GM12878 (cell line): ENCODE results near the gene DNAJB14. TPM values are rescaled to one million over a fixed set of nuclear protein-coding genes. Genes with fewer than 3 reads are reported as not detected.
A peak's percentile ranks its signal among the peaks of the same experiment; 100 is the strongest.

ENCODE experiments used
- HCFC1 ChIP-seq: fragments of 150-350 bp; IDR thresholded peaks from 2 replicates; pipeline ENCODE4 v1.6.1; 2014; ENCODE audit warnings: low read length
- MEF2A ChIP-seq: IDR thresholded peaks from 2 replicates; pipeline ENCODE4 v1.6.1; 2011; ENCODE audit warnings: low read depth, mild to moderate bottlenecking, low read length, moderate library complexity; ENCODE audit not compliant: insufficient read depth
- MYB ChIP-seq: fragments of 150-350 bp; IDR thresholded peaks from 2 replicates; pipeline ENCODE4 v1.6.1; 2014; ENCODE audit warnings: mild to moderate bottlenecking, low read depth, low read length, borderline replicate concordance
- NBN ChIP-seq: fragments of 450-650 bp; IDR thresholded peaks from 2 replicates; pipeline ENCODE4 v1.6.1; 2016
- POU2F2 ChIP-seq: IDR thresholded peaks from 3 replicates; pipeline ENCODE4 v1.6.1; 2011; ENCODE audit warnings: low read depth, mild to moderate bottlenecking, low read length, borderline replicate concordance
- RBBP5 ChIP-seq: fragments of 200-600 bp; sonication (generic); conservative IDR thresholded peaks from 2 replicates; pipeline ENCODE4 v1.6.1; 2016
- RCOR1 ChIP-seq: conservative IDR thresholded peaks from 2 replicates; pipeline ENCODE4 v1.6.1; 2012; ENCODE audit warnings: low read depth, low read length, improper control_type of control experiment
- RFX5 ChIP-seq: IDR thresholded peaks from 2 replicates; pipeline ENCODE4 v1.6.1; 2011; ENCODE audit warnings: low read depth, low read length, improper control_type of control experiment
- WRNIP1 ChIP-seq: IDR thresholded peaks from 2 replicates; pipeline ENCODE4 v1.6.1; 2011; ENCODE audit warnings: low read depth, low read length, improper control_type of control experiment, borderline replicate concordance
- YY1 ChIP-seq: IDR thresholded peaks from 2 replicates; pipeline ENCODE4 v1.6.1; 2011; ENCODE audit warnings: low read depth, mild to moderate bottlenecking, low read length
- polyA plus RNA-seq, 11 experiments: library from polyadenylated mRNA; depleted of rRNA in 4 of 11; unstranded in 6 of 11; stranded (reverse) in 5 of 11; fragments of >200 nt; fragmentation: Nextera tagmentation in 4 of 11; fragmentation: Illumina TruSeq in 1 of 11; extraction: Ambion mirVana in 4 of 11; extraction: Trizol in 1 of 11; gene quantifications; 1 replicate in 1 of 11; 2 replicates in 10 of 11; pipeline versions ENCODE4 v1.2.1 to v1.2.3, GENCODE V29; 2011 to 2016; ENCODE audit warnings: inconsistent platforms in 2 of 11, missing spikeins in 2 of 11, low read depth in 1 of 11
- total RNA-seq, 4 experiments: library from RNA; depleted of rRNA in 3 of 4; stranded (reverse); fragments of >200 nt in 3 of 4; fragmentation: Illumina TruSeq in 1 of 4; extraction: Trizol in 1 of 4; gene quantifications; 2 replicates each; pipeline versions ENCODE4 v1.2.1 to v1.2.3, GENCODE V29; 2013 to 2021
- TF ChIP-seq, protein P1 (sequence below), 3 experiments: IDR thresholded peaks in 2 of 3; conservative IDR thresholded peaks in 1 of 3; 2 replicates each; pipeline ENCODE4 v1.5.1; 2011; ENCODE audit warnings: low read depth in 3 of 3, low read length in 3 of 3, mild to moderate bottlenecking in 3 of 3, control low read depth in 2 of 3, moderate library complexity in 2 of 3, inconsistent platforms in 1 of 3, mixed read lengths in 1 of 3; ENCODE audit not compliant: control insufficient read depth in 2 of 3, insufficient read depth in 1 of 3; ENCODE audit errors: extremely low read depth in 1 of 3
- TF ChIP-seq, protein P2 (sequence below): IDR thresholded peaks from 2 replicates; pipeline ENCODE4 v1.6.1; 2012; ENCODE audit warnings: low read length, inconsistent platforms
- TF ChIP-seq, protein P3 (sequence below): fragments of 450-650 bp; IDR thresholded peaks from 2 replicates; pipeline ENCODE4 v1.6.1; 2018; ENCODE audit warnings: borderline replicate concordance, mild to moderate bottlenecking; ENCODE audit not compliant: partially characterized antibody
- TF ChIP-seq, protein P4 (sequence below): IDR thresholded peaks from 2 replicates; pipeline ENCODE4 v1.6.1; 2012; ENCODE audit warnings: mild to moderate bottlenecking, low read depth, low read length
- TF ChIP-seq, protein P5 (sequence below): fragments of 450-650 bp; IDR thresholded peaks from 2 replicates; pipeline ENCODE4 v1.6.1; 2016; ENCODE audit warnings: mild to moderate bottlenecking
- TF ChIP-seq, protein P6 (sequence below): fragments of 450-650 bp; conservative IDR thresholded peaks from 2 replicates; pipeline ENCODE4 v1.6.1; 2017; ENCODE audit warnings: mild to moderate bottlenecking, moderate library complexity

Gene DNAJB14
- total and polyA plus RNA-seq, 10 of the 15 experiments (the other 5 are each of a cell fraction or from before 2014, with no cell fraction given), result 9.5 to 49.2 (median 27.8) TPM

DNA sequence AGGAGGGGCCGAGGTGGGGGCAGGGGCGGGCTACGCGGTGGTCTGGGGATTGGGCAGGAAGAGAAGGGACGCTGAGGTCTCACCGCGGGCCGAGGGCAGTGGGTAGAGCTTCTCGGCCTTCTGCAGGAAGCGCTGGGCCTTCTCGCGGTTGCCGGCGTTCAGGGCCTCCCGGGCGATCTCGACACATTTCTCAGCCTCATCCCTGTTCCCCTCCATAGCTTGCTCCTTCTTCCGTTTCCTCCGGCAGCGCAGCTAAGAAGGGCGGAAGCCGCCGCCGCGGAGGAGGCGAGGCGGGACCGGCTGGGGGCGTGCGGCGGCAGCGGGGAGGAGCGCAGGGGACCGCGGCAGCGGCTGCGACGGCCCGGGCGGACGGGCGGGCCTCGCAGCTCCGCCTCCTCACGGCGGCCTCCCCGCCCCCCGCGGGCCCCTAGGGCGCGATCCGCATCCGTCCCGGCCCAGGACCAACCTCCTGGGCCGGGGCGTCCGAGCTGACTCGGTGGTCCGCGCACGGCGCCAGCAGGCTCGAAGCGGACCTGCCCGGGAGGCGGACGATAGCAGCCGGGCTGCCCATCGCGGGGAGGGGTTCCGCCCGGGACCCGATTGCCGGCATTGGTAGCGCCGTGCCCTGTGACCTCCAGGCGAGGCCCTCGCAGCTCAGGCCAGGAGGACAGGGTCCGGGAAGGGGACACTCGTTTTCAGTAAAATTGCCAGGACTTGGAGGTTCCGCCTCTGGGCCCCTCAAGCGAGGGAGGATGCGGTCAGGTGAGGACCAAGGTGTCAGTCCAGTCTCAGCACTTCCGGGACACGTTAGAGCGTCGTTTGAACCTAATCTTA, at the start of gene DNAJB14 (continued):
- TF ChIP-seq, protein P1, sequence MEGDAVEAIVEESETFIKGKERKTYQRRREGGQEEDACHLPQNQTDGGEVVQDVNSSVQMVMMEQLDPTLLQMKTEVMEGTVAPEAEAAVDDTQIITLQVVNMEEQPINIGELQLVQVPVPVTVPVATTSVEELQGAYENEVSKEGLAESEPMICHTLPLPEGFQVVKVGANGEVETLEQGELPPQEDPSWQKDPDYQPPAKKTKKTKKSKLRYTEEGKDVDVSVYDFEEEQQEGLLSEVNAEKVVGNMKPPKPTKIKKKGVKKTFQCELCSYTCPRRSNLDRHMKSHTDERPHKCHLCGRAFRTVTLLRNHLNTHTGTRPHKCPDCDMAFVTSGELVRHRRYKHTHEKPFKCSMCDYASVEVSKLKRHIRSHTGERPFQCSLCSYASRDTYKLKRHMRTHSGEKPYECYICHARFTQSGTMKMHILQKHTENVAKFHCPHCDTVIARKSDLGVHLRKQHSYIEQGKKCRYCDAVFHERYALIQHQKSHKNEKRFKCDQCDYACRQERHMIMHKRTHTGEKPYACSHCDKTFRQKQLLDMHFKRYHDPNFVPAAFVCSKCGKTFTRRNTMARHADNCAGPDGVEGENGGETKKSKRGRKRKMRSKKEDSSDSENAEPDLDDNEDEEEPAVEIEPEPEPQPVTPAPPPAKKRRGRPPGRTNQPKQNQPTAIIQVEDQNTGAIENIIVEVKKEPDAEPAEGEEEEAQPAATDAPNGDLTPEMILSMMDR (IDR thresholded peaks at IDR 0.05 in 2 of 3, conservative IDR thresholded peaks at IDR 0.05 in 1 of 3; ENCODE audit: control insufficient read depth in 2 of 3, extremely low read depth in 1 of 3, insufficient read depth in 1 of 3, low read depth in 3 of 3, low read length in 3 of 3), result no peak
- TF ChIP-seq MEF2A, result 0 out of 2 replicates have a peak, but pooled peaks have one; percentile 43
- TF ChIP-seq POU2F2, result 0 out of 3 replicates have a peak, but pooled peaks have one; percentile 17
- no peak for TF ChIP-seq RFX5
- TF ChIP-seq, protein P2, sequence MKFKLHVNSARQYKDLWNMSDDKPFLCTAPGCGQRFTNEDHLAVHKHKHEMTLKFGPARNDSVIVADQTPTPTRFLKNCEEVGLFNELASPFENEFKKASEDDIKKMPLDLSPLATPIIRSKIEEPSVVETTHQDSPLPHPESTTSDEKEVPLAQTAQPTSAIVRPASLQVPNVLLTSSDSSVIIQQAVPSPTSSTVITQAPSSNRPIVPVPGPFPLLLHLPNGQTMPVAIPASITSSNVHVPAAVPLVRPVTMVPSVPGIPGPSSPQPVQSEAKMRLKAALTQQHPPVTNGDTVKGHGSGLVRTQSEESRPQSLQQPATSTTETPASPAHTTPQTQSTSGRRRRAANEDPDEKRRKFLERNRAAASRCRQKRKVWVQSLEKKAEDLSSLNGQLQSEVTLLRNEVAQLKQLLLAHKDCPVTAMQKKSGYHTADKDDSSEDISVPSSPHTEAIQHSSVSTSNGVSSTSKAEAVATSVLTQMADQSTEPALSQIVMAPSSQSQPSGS, result no peak; the same call in 1 of the 2 replicates
- TF ChIP-seq, protein P3, sequence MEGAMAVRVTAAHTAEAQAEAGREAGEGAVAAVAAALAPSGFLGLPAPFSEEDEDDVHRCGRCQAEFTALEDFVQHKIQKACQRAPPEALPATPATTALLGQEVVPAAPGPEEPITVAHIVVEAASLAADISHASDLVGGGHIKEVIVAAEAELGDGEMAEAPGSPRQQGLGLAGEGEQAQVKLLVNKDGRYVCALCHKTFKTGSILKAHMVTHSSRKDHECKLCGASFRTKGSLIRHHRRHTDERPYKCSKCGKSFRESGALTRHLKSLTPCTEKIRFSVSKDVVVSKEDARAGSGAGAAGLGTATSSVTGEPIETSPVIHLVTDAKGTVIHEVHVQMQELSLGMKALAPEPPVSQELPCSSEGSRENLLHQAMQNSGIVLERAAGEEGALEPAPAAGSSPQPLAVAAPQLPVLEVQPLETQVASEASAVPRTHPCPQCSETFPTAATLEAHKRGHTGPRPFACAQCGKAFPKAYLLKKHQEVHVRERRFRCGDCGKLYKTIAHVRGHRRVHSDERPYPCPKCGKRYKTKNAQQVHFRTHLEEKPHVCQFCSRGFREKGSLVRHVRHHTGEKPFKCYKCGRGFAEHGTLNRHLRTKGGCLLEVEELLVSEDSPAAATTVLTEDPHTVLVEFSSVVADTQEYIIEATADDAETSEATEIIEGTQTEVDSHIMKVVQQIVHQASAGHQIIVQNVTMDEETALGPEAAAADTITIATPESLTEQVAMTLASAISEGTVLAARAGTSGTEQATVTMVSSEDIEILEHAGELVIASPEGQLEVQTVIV, result no peak
- TF ChIP-seq WRNIP1, result no peak
- TF ChIP-seq RBBP5, result no peak
- TF ChIP-seq, protein P4, sequence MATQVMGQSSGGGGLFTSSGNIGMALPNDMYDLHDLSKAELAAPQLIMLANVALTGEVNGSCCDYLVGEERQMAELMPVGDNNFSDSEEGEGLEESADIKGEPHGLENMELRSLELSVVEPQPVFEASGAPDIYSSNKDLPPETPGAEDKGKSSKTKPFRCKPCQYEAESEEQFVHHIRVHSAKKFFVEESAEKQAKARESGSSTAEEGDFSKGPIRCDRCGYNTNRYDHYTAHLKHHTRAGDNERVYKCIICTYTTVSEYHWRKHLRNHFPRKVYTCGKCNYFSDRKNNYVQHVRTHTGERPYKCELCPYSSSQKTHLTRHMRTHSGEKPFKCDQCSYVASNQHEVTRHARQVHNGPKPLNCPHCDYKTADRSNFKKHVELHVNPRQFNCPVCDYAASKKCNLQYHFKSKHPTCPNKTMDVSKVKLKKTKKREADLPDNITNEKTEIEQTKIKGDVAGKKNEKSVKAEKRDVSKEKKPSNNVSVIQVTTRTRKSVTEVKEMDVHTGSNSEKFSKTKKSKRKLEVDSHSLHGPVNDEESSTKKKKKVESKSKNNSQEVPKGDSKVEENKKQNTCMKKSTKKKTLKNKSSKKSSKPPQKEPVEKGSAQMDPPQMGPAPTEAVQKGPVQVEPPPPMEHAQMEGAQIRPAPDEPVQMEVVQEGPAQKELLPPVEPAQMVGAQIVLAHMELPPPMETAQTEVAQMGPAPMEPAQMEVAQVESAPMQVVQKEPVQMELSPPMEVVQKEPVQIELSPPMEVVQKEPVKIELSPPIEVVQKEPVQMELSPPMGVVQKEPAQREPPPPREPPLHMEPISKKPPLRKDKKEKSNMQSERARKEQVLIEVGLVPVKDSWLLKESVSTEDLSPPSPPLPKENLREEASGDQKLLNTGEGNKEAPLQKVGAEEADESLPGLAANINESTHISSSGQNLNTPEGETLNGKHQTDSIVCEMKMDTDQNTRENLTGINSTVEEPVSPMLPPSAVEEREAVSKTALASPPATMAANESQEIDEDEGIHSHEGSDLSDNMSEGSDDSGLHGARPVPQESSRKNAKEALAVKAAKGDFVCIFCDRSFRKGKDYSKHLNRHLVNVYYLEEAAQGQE, result no peak
- TF ChIP-seq MYB, result no peak
- peak; percentile 53; the same call in 1 of the 2 replicates for TF ChIP-seq HCFC1
- TF ChIP-seq, protein P5, sequence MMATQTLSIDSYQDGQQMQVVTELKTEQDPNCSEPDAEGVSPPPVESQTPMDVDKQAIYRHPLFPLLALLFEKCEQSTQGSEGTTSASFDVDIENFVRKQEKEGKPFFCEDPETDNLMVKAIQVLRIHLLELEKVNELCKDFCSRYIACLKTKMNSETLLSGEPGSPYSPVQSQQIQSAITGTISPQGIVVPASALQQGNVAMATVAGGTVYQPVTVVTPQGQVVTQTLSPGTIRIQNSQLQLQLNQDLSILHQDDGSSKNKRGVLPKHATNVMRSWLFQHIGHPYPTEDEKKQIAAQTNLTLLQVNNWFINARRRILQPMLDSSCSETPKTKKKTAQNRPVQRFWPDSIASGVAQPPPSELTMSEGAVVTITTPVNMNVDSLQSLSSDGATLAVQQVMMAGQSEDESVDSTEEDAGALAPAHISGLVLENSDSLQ, result peak; percentile 71
- no peak for TF ChIP-seq RCOR1
- TF ChIP-seq, protein P6, sequence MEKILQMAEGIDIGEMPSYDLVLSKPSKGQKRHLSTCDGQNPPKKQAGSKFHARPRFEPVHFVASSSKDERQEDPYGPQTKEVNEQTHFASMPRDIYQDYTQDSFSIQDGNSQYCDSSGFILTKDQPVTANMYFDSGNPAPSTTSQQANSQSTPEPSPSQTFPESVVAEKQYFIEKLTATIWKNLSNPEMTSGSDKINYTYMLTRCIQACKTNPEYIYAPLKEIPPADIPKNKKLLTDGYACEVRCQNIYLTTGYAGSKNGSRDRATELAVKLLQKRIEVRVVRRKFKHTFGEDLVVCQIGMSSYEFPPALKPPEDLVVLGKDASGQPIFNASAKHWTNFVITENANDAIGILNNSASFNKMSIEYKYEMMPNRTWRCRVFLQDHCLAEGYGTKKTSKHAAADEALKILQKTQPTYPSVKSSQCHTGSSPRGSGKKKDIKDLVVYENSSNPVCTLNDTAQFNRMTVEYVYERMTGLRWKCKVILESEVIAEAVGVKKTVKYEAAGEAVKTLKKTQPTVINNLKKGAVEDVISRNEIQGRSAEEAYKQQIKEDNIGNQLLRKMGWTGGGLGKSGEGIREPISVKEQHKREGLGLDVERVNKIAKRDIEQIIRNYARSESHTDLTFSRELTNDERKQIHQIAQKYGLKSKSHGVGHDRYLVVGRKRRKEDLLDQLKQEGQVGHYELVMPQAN, result peak; percentile 72
- TF ChIP-seq NBN, result no peak
- TF ChIP-seq YY1, result peak; percentile 73; the same call in 1 of the 2 replicates
